ENCODE measurements around the gene DNAH2.

DNA sequence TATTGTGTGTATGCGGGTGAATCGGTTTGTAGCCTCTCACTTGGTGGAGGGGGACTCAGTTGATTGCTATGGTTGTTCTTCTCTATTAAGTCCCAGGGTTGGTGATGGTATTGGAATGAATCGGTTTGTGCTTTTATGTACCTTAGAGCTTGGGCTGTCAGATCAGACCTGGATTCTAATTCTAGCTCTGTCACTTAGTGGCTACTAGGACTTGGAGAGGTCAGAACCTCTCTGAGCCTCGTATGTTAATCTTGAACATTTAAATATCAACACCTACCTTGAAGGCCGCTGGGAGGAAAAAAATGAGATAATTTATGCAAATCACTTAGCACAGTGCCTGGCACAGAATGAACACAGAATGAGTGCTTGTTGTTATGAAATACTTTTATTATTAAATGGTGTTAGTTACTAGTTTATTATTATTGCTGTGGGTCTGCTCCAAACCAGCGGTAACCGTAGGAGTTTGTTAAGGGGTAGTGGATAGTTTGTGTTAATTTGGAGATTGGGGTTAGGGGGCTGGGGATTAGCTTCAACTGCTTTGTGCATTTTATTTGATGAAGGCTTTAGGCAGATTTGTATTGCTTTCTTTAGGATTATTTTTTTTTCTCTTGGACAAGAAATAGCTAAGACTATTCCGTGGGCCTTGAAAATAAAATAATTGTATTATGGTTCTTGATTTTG lies 120.0 kb downstream of the DNAH2 start:
- TF ChIP-seq EZH2 (IDR thresholded peaks at IDR 0.05; ENCODE audit: borderline replicate concordance, low read length): no peak
- TF ChIP-seq, protein P1, sequence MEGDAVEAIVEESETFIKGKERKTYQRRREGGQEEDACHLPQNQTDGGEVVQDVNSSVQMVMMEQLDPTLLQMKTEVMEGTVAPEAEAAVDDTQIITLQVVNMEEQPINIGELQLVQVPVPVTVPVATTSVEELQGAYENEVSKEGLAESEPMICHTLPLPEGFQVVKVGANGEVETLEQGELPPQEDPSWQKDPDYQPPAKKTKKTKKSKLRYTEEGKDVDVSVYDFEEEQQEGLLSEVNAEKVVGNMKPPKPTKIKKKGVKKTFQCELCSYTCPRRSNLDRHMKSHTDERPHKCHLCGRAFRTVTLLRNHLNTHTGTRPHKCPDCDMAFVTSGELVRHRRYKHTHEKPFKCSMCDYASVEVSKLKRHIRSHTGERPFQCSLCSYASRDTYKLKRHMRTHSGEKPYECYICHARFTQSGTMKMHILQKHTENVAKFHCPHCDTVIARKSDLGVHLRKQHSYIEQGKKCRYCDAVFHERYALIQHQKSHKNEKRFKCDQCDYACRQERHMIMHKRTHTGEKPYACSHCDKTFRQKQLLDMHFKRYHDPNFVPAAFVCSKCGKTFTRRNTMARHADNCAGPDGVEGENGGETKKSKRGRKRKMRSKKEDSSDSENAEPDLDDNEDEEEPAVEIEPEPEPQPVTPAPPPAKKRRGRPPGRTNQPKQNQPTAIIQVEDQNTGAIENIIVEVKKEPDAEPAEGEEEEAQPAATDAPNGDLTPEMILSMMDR (conservative IDR thresholded peaks at IDR 0.05 in 1 of 2, IDR thresholded peaks at IDR 0.05 in 1 of 2; ENCODE audit: extremely low read depth in 1 of 2, insufficient read depth in 1 of 2, low read depth in 1 of 2, low read length in 2 of 2): no peak

All from mammary epithelial cell (primary cell).